Parathyroid adenoma (tissue), 2 donors: Measurements from ENCODE around the gene POU6F2.

Experiments
- H2AFZ ChIP-seq: fragments of 300-600 bp; sonication (generic); one replicate; pipeline ENCODE4 v1.7.0; 2017; ENCODE audit warnings: antibody characterized with exemption, mild to moderate bottlenecking
- H3K27ac ChIP-seq: fragments of 300-600 bp; sonication (generic); one replicate; pipeline ENCODE4 v1.7.0; 2017
- H3K27me3 ChIP-seq: fragments of 300-600 bp; sonication (generic); one replicate; pipeline ENCODE4 v1.7.0; 2017; ENCODE audit warnings: low read length; ENCODE audit not compliant: control insufficient read depth, insufficient read depth
- H3K36me3 ChIP-seq: fragments of 300-600 bp; sonication (generic); one replicate; pipeline ENCODE4 v1.7.0; 2017; ENCODE audit warnings: low read length; ENCODE audit not compliant: control insufficient read depth, insufficient read depth
- H3K4me1 ChIP-seq: fragments of 300-600 bp; sonication (generic); one replicate; pipeline ENCODE4 v1.7.0; 2017; ENCODE audit warnings: control low read depth
- H3K4me2 ChIP-seq: fragments of 300-600 bp; sonication (generic); one replicate; pipeline ENCODE4 v1.7.0; 2017; ENCODE audit warnings: low read length
- H3K4me3 ChIP-seq: fragments of 300-600 bp; sonication (generic); one replicate; pipeline ENCODE4 v1.7.0; 2017; ENCODE audit warnings: low read depth, low read length
- H3K79me2 ChIP-seq: fragments of 300-600 bp; sonication (generic); one replicate; pipeline ENCODE4 v1.7.0; 2017; ENCODE audit warnings: control low read depth
- H3K9ac ChIP-seq: fragments of 300-600 bp; sonication (generic); one replicate; pipeline ENCODE4 v1.7.0; 2017; ENCODE audit warnings: mild to moderate bottlenecking
- H3K9me3 ChIP-seq: fragments of 300-600 bp; sonication (generic); one replicate; pipeline ENCODE4 v1.7.0; 2017; ENCODE audit warnings: low read length; ENCODE audit not compliant: control insufficient read depth
- TF ChIP-seq, protein P1 (sequence below): fragments of 300-600 bp; sonication (generic); IDR thresholded peaks from one replicate; pipeline ENCODE4 v1.7.0; 2017; ENCODE audit warnings: antibody characterized with exemption, mild to moderate bottlenecking
- donor health status: primary hyperparathyroidism.

POU6F2 gene

DNA sequence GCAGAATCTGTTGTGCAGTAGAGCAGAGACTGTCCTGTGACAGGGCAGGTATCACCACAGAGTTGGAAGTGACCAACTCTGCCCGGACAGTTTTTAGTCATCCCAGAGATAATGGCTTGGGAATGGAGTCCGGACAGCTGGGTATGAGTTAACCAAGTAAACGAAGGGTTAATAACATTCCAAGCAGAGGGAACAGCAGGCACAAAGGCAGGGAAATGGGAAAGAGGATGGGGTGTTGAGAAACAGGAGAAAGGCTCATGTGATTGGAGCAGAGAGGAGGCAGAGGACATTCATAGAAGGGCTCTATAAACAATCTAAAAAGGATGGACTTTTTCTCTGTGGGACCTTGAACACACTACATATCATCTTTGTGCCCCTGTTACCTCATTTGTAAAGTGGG is 456.3 kb downstream of the POU6F2 start:
- Histone ChIP-seq H3K4me2 (no peak overlapping the region), H3K4me3 (no peak overlapping the region), H3K79me2 (no peaks in the 10 kb centered on the region), H3K4me1 (no peaks in the 10 kb centered on the region), H3K9ac (no peak overlapping the region), H3K27me3 (no peaks in the 10 kb centered on the region), H3K36me3 (no peaks in the 10 kb centered on the region), H2AFZ (no peak overlapping the region), H3K27ac (no peak overlapping the region), H3K9me3 (no peaks in the 10 kb centered on the region)
- TF ChIP-seq, protein P1, sequence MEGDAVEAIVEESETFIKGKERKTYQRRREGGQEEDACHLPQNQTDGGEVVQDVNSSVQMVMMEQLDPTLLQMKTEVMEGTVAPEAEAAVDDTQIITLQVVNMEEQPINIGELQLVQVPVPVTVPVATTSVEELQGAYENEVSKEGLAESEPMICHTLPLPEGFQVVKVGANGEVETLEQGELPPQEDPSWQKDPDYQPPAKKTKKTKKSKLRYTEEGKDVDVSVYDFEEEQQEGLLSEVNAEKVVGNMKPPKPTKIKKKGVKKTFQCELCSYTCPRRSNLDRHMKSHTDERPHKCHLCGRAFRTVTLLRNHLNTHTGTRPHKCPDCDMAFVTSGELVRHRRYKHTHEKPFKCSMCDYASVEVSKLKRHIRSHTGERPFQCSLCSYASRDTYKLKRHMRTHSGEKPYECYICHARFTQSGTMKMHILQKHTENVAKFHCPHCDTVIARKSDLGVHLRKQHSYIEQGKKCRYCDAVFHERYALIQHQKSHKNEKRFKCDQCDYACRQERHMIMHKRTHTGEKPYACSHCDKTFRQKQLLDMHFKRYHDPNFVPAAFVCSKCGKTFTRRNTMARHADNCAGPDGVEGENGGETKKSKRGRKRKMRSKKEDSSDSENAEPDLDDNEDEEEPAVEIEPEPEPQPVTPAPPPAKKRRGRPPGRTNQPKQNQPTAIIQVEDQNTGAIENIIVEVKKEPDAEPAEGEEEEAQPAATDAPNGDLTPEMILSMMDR, result no peak

DNA sequence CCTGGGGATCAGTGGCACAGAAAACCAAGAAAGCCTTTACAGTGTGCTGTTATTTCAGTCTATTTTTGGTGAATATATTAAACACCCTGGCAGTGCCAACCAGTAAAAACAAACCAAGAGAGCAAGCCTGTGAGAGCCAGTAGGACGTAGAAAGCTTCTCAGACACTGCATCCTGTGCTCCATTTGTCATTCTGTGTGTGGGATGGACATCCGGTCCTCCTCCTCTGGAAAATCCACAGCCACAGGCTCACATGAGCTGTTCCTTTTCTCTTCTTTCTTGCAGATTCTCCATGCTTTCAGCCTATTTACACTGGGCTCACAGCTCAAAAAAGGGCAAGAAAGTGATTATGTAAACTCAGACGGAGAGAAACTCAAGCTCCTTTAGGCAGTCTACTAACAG is 468.8 kb downstream of the POU6F2 start:
- Histone ChIP-seq H3K36me3 (no peaks in the 10 kb centered on the region), H3K9me3 (peaks cover 3% of the 10 kb centered on the region), H3K79me2 (no peaks in the 10 kb centered on the region), H3K27me3 (no peaks in the 10 kb centered on the region), H3K4me2 (no peak overlapping the region), H3K27ac (no peak overlapping the region), H3K9ac (no peak overlapping the region), H3K4me3 (no peak overlapping the region), H2AFZ (no peak overlapping the region), H3K4me1 (no peaks in the 10 kb centered on the region)
- TF ChIP-seq, protein P1, result no peak

DNA sequence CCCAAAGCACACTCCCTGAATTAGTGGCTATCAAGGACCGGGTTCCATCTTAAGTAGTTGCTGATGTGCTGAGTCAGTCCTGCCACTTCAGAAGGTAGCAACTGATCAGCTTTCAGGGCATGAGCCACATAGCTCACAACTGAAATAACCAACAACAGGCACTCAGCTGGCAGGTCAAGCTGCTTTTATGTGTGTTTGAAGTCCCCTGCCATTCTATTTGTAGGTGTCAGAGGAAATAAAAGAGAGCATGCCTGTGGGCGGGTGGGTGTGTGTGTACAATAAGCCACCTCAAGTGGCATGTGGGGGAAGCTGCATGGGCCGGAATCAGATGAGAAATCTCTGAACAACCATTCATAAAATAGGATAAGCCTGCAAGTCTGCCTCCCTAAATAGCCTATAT is 474.2 kb downstream of the POU6F2 start:
- H3K27me3 ChIP-seq, result no peaks in the 10 kb centered on the region
- H3K4me2 ChIP-seq, result no peak overlapping the region
- H3K4me1 ChIP-seq, result no peaks in the 10 kb centered on the region
- H3K79me2 ChIP-seq, result no peaks in the 10 kb centered on the region
- no peaks in the 10 kb centered on the region for H3K9me3 ChIP-seq
- H3K4me3 ChIP-seq, result no peak overlapping the region
- TF ChIP-seq, protein P1, result no peak
- no peak overlapping the region for H2AFZ ChIP-seq
- H3K36me3 ChIP-seq, result no peaks in the 10 kb centered on the region
- H3K27ac ChIP-seq, result no peak overlapping the region
- no peak overlapping the region for H3K9ac ChIP-seq

DNA sequence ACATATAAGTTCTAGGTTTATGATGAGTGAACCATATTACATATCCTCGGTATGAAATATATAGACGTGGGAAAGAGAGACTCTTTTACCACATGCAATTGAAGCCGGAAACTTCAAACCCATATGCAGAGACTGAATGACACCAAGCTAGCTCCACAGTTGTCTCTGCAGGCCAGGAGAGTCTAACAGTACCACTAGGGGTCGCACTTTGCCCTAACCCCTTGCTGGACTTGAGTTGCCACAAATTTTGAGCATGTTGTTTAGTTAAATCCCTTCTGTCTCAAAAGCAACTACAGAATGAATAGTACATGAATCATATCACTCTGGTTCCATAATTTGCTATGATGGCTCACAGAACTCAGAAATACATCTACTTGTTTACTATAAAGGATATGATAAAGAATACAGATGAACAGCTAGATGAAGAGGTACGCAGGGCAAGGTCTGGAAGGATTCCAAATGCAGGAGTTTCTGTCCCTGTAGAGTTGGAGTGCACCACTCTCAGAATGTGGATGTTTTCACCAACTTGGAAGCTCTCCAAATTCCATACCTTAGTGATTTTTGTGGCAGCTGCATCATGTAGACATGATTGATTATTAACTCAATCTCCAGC is 476.1 kb downstream of the POU6F2 start:
- no peaks in the 10 kb centered on the region for H3K27me3 ChIP-seq
- TF ChIP-seq, protein P1, result peak; percentile 80
- H3K9me3 ChIP-seq, result no peaks in the 10 kb centered on the region
- H3K4me3 ChIP-seq, result no peak overlapping the region
- no peak overlapping the region for H2AFZ ChIP-seq
- H3K9ac ChIP-seq, result no peak overlapping the region
- H3K4me1 ChIP-seq, result no peaks in the 10 kb centered on the region
- no peaks in the 10 kb centered on the region for H3K79me2 ChIP-seq
- no peak overlapping the region for H3K27ac ChIP-seq
- H3K4me2 ChIP-seq, result no peak overlapping the region
- H3K36me3 ChIP-seq, result no peaks in the 10 kb centered on the region

DNA sequence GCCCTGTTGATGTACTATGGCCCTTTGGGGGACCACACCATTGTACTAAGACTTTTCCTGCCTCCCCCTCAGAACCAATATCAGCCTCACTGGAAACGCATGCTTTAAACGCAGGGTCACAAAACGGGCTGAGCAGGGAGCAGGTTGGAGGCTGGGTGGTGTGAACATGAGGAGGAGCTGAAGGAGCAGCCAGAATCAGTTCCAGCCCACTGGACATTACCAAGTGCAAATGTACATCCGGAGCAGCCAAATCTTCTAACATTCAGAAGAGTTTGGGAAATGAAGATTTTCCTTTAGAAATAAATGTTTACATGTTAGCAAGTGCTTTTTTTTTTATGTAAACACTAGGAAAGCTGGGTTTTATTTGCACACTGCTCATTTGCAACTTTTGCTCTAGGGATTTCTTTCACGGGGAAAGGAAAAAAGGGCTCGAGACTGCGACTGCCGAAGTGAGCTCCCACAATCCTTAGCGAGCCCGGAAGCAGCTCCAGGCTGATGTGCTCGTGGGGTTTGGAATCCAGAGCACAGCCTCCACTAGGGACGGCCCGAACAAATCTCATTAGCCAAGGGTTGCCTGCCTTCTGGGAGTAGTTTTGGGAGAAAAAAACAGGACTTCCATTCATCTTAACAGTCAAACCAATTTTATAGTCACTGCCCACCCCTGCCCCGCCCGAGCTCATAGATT is 480.5 kb downstream of the POU6F2 start:
- peak overlapping the region; percentile 3 for H2AFZ ChIP-seq
- H3K27ac ChIP-seq, result no peak overlapping the region
- no peaks in the 10 kb centered on the region for H3K36me3 ChIP-seq
- no peaks in the 10 kb centered on the region for H3K79me2 ChIP-seq
- H3K4me3 ChIP-seq, result no peak overlapping the region
- no peak overlapping the region for H3K4me2 ChIP-seq
- H3K27me3 ChIP-seq, result no peaks in the 10 kb centered on the region
- H3K9me3 ChIP-seq, result no peaks in the 10 kb centered on the region
- no peaks in the 10 kb centered on the region for H3K4me1 ChIP-seq
- TF ChIP-seq, protein P1, result no peak
- H3K9ac ChIP-seq, result no peak overlapping the region
